Cerebellar nuclear complex (tissue), 1 donor: ENCODE measurements around the gene IL4R.

ENCODE experiments used
- DNase-seq, 2 experiments: peaks; one replicate each; lab custom pipeline; 2025; lab: John Stamatoyannopoulos, UW

Gene IL4R

DNA sequence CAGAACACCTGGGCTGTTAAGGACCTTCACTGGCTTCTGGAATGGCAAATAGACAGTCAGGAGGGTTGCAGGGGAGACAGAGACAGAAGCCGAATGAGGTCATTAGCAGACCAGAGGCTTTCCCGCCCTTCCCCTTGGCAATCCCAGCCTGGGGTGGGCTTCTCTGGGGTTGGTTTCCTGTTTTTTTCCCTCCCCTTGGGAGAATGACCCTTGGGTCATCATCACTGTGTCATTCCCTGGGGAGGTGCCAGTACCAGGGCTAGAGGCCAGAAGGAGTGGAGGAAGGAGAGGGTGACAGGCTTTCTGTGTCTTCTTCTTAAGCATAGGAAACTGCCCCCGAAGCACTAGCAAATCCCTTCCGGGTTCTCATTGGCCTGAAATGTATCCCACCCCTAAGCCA, 45.3 kb downstream of the IL4R start:
- no peak for DNase-seq

DNA sequence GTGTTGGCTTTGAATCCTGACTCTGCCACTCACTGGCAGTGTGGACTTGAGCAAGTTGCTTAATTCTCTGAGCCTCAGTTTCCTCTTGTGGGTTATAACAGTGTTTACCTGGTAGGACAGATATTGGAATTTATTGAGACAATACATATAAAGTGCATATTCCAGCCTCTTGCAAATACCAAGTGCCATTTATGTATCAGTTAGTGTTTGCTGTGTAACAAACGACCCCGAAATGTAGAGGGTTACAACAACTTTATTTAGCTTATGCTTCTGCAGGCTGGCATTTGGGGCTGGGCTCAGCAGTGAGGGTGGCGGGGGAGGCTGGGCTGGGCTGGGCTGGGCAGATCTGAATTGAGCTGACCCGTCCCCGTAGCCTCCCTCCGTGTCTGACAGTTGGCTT, 45.8 kb downstream of the IL4R start:
- no peak for DNase-seq

DNA sequence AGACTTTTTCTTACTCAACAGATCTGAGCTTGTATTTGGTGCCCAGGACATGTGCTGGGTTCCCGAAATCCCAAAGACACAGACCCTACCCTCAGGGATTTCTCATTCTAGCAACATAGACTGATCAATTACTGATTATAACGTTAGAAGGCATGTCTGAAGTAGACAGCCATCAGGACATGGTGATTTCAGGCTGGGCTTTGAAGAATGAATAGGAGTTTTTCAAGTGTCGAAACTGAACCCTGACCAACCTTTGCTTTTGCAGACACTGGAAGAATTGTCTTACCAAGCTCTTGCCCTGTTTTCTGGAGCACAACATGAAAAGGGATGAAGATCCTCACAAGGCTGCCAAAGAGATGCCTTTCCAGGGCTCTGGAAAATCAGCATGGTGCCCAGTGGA, 48.2 kb downstream of the IL4R start:
- no peak for DNase-seq

DNA sequence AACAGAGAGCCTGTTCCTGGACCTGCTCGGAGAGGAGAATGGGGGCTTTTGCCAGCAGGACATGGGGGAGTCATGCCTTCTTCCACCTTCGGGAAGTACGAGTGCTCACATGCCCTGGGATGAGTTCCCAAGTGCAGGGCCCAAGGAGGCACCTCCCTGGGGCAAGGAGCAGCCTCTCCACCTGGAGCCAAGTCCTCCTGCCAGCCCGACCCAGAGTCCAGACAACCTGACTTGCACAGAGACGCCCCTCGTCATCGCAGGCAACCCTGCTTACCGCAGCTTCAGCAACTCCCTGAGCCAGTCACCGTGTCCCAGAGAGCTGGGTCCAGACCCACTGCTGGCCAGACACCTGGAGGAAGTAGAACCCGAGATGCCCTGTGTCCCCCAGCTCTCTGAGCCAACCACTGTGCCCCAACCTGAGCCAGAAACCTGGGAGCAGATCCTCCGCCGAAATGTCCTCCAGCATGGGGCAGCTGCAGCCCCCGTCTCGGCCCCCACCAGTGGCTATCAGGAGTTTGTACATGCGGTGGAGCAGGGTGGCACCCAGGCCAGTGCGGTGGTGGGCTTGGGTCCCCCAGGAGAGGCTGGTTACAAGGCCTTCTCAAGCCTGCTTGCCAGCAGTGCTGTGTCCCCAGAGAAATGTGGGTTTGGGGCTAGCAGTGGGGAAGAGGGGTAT, 48.9 kb downstream of the IL4R start:
- no peak for DNase-seq

DNA sequence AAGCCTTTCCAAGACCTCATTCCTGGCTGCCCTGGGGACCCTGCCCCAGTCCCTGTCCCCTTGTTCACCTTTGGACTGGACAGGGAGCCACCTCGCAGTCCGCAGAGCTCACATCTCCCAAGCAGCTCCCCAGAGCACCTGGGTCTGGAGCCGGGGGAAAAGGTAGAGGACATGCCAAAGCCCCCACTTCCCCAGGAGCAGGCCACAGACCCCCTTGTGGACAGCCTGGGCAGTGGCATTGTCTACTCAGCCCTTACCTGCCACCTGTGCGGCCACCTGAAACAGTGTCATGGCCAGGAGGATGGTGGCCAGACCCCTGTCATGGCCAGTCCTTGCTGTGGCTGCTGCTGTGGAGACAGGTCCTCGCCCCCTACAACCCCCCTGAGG, 49.5 kb downstream of the IL4R start:
- no peak for DNase-seq

DNA sequence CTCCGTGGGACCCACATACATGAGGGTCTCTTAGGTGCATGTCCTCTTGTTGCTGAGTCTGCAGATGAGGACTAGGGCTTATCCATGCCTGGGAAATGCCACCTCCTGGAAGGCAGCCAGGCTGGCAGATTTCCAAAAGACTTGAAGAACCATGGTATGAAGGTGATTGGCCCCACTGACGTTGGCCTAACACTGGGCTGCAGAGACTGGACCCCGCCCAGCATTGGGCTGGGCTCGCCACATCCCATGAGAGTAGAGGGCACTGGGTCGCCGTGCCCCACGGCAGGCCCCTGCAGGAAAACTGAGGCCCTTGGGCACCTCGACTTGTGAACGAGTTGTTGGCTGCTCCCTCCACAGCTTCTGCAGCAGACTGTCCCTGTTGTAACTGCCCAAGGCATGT, 50.0 kb downstream of the IL4R start:
- DNase-seq = no peak

DNA sequence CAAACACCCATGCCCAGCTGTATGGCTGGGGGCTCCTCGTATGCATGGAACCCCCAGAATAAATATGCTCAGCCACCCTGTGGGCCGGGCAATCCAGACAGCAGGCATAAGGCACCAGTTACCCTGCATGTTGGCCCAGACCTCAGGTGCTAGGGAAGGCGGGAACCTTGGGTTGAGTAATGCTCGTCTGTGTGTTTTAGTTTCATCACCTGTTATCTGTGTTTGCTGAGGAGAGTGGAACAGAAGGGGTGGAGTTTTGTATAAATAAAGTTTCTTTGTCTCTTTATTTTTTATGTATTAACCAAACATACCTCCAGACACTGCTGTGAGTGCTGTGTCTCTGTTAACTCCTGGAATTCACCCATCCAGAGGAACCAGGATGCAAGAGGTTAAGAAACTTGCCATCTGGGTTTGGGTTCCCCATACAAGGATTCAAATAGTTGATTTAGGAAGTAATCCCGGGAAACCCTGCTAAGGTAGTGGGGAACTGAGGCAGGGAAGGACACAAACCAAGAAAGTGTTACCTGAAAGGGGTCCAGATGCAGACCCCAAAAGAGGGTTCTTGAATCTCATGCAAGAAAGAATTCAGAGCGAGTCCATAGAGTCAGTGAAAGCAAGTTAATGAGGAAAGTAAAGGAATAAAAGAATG, 50.8 kb downstream of the IL4R start:
- no peak for DNase-seq

DNA sequence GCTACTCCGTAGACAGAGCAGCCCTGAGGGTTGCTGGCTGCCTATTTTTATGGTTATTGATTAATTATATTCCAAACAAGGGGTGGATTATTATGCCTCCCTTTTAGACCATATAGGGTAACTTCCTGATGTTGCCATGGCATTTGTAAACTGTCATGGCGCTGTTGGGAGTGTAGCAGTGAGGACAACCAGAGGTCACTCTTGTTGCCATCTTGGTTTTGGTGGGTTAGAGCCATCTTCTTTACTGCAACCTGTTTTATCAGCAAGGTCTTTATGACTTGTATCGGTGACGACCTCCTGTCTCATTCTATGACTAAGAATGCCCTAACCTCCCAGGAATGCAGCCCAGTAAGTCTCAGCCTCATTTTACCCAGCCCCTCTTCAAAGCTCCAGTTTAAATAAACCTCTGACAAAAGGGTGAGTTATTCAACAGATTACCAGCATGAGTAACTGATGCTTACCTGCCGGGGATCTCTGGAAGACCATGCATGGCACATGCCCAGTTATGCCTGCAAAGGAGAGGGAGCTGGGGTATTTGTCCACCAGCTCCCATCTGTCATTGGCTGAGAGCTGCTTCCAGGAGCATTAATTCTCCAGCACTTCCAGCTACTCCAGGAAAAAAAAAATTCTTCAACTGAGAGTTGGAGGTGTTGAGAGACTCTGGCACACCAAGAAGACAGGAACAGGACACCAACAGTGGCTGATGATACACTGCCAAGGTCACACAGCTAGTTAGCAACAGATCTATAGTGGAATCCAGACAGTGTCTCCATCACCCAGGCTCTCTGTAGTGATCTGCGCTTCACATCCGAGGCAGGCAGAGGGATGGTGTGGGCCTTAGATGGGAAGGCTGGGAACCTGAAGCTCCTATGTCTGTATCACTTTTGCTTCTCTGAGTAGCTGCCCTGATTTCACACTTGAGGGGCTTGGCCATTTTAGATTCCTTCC, 51.6 kb downstream of the IL4R start:
- no peak for DNase-seq

DNA sequence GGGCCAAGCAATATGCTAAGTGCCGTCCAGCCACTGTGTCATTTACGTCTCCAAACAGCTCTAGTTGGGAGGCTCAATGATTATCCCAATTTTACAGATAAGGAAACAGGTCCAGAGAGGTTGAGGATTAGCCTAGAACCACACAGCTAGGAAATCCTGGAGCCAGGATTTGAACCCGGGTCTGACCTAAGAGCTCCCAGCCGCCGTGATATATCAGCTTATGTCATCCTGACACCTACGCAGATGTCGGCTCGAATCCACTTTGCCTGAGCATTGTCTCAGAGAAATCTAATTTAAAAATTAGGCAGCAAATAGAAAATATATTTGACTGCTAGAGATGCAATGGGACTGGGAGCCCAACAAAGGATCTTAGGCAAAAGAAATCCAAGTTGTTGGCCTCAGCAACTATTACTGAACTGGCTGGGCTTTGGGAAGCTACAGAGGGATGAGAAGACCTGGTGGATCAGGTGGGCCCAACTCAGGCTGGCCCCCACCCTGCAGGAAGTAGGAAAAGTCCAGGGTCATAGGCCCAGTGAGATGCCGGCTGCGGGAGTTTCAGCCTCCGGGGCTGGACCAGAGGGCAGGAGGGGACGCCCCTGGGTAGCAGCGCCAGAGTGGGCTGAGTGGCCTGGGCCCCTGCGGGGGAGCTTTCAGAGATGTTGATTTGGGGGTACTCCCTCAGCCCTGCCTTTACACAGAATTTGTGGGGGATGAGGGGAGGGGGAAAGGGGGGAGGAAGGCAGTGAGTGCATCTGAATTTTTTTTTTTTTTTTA, 53.1 kb downstream of the IL4R start:
- DNase-seq = no peak

DNA sequence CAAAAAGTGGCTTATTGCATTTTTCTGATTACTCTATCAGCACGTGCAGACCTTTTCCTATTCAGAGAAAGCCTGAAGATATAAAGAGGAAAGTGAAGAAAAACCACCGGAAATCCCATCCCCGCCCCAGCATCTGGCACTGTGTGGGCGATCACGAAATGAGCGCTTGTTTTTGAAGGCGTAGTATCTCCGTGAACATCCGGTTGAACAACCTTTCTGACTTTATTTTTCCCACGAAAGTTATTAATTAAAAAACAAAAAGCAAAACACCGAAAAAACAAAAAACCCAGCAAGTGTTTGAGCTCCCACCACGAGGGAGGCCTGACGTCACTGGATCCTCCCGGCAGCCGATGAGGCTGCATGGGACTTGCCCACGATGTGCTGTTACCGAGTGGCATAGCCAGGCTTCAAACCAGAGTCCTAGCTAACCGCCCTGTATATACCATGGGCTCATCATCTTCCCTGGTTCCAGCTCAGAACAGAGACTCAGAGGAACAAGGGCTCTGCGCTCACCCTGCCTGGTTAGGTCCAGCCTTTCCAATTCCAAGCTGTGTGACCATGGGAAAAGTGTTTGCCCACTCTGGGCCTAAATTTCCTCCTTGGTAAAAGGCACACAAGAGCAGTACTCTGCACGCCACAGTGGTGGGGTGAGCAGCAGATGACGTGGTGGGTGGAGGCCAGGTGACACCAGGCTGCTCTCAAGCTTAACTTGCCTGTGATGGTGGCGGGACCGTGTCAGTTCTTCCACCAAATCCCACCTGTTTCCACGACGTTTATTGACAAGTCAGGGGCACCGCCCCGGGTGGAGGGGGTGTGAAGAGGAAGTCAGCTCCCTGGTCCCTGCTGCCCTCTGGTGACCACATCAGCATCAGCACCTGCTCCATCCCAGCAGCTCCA, 53.9 kb downstream of the IL4R start:
- no peak for DNase-seq

DNA sequence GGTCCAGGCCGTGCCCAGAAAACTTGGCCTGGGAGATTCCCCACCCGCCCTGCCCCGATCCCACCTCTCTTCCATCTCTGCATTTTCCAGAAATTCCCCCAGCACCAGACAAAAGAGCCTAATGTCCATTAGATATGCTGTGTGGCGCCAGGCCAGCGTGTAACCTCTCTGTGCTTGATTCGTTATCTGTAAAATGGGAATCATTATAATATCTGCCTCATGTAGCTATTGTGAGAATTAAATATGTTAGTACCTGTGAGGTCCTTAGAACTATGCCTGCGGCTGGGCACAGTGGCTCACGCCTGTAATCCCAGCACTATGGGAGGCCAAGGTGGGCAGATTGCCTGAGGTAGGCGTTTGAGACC, 54.6 kb downstream of the IL4R start:
- DNase-seq = no peak

DNA sequence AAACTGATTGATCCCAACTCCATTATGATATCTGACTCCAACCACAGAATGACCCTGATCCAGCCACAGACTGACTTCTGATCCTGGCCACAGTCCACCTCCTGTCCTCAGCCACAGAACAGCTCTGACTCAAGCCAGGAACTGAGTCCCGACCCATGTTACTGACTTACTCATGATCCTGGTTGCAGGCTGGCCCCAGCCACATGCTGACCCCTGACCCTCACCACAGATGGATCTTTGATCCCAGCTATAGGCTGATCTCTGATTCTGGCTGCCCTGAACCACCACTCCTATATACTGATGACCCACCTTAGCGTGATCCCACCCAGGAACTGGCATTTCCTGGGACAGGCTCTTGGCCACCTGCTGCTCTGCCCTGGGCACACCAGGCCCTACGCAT, 56.0 kb downstream of the IL4R start:
- DNase-seq = no peak

DNA sequence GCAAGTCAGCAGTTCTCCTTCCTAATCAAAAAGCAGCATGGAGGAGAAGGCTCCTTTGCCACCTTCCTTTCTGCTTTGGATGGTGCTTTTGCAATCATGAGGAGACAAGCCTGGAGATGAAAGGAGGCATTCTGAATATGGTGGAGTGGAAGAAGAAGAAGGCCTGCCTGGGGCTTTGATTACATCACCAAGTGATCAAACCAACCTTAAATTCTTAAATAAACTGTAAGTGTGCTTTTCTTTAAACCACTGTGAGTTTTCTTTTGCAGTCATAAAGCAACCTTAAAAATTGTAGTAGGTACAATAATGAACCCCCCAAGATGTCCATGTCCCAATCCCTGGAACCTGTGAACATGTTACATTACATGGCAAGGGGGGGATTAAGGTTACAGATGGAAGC, 56.5 kb downstream of the IL4R start:
- no peak for DNase-seq

DNA sequence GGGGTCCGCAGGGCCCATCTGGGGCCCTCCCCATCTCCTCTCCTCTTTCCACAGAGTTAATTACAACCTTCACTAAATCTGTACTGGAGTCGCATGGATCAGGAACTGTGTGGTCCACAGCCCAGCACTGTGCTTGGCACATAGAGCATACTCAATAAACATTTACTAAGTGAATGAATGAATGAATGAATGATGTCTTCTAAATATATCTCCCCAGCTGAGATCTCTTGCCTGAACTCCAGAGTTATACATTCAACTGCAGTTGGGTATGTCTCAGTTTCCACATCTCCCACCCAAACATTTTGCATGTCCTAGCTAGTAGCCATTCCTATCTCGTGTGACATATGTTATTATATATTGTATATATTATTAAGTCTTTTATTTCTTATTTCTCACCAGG, 59.5 kb downstream of the IL4R start:
- DNase-seq = no peak

DNA sequence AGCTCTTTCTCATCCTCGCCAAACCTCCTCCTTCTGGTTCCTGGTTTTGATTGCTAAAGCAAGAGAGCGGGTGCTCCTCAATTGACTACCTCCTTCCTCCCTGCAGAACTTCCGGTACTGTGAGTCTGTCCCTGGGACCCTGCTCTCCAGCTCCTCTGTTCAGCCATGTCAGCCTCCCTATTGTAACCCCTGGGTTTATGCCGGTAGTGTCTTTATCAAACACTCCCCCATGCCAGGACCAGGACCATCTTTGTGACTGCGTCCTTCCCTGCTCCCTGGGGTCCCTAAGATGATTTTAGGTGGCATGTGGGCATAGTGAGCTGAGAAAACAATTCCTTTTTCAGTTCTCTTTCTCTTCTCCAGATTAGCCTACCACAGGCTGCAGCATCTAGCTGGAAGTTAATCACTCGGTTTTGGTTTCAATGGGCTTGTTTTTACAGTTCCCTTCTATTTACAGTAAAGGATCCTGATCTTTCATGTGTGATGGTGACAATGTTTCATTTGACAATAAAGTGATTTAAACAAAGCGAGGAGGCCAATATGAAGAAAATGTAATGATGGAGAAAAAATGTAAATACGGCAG, 60.5 kb downstream of the IL4R start:
- DNase-seq = no peak

DNA sequence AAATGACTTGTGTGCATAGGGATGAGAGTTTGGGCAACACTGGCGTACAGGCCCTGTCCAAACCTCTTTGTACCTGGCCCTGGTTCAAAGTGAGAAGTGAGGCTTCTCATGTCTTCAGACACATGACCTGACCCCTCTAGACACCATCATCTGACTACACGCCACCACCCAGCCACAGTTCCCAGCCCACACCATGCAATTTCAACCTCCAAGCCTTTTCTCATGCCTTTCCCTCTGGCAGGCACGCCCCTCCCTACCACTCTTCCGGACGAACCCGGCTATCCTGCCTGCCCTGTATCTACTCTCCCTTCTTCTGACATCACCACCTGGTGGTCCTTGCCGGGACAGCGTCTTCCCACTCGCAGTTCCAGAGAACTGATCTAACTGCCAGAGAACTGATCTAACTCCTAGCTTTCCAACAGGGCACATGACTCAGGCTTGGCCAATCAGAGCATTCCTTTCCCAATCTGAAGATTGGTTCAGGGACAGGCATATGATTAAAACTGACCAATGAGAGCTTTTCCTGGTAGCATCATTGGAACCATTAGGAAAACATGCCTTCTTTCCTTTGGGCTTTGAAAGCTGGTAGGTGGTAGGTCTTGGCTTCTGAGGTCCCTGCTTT, 61.1 kb downstream of the IL4R start:
- no peak for DNase-seq

DNA sequence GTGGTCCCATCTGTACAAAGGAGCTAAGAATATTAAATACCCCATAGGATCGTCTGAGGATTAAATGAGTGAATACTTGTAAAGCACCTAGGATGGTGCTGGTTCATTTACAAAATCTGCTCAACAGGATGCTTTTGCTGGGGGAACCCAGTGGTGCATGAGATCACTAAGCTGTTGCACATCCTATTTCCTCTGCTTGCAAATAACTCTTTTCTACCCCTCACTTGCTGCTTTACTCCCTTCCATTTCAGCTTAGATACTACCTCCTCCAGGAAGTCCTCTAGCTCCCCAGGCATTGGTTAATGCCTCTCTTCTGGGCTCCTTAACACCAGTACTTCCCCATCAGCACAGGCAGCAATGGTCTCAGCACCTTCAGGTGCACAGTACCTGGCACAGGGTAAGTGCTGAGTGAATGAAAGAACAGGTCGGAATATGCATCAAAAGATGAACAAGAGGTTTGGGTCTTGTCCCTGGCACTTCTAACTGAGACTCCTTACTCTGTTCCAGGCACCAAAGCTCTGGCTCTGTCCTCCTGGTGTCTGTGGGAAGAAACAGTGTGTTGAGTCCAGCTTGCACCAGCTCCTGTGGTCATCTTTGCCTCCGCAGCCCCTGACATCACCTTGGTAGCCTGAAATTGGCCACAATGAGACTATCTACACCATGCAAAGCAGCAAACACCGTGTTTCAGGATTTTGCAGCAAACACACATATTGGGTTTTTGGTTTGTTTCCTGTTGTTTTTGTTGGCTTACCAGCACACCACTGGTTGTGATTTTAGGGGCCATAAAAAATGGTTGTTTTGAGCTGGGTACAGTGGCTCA, 64.1 kb downstream of the IL4R start:
- DNase-seq = no peak

DNA sequence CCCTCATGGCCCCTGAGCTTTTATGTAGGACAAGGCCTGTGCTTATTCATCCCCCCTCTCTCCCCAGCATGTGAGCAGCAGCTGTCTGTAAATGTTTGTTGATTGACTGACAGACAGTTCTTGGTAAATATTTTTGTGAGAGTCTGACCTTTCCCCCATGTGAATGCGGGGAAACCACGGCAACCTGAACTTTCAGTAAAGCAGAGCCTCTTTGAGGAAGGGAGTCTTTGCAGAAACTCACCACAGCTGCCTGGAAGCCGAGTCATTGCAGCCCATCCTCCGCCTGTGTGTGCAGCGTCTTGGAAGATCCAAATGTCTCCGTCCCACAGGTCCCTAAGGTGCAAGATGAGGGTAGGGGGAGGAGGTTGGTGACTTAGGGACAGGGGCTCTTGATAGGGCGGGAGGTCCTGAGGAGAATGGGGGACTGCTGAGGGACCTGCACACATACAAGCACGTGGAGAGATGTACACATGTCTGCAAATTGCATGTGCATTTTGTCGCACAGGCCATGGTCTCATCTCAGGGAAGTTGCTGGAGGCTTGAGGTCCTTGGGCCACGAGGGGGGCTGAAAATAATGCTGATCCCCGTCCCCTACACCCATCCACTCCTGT, 65.2 kb downstream of the IL4R start:
- no peak for DNase-seq

DNA sequence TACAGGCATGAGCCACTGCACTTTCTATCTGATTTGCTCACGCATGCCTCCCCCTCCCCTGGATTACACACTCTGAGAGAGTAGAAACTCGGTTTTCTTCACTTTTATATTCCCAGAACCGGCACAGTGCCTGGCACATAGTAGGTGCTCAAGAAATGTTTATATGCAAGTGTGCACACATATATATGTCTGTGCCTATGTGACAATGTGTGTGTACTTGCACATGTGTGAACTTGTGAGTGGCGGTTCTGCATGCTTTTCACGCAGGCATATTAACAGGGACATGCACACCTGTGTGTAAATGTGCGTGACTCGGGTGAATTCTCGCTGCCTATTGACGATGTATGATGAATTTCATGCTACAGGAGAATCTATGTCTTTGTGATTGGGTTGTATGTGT, 66.1 kb downstream of the IL4R start:
- DNase-seq = no peak
